Measurements from ENCODE around the gene KDM5B. TPM values are rescaled to one million over a fixed set of nuclear protein-coding genes. Genes with fewer than 3 reads are reported as not detected.

Gene KDM5B
- total RNA-seq, 4 donors from 2014 or later: 43.8 to 66.8 (median 51.9) TPM

- Histone ChIP-seq H3K27me3 (no peaks in the 10 kb centered on the region), H3K9me3 (no peaks in the 10 kb centered on the region), H3K4me3 (no peak overlapping the region), H3K36me3 (no peaks in the 10 kb centered on the region), H3K4me1 (peaks cover 0 to 6% (median 0%) of the 10 kb centered on the region in 4 donors), H3K27ac (no peak overlapping the region)
- no peak for TF ChIP-seq POLR2A (IDR thresholded peaks at IDR 0.05)
- peak in 5 of 6 experiments; percentile 6 to 47 (median 38) for TF ChIP-seq CTCF (IDR thresholded peaks at IDR 0.05)
- DNase-seq: peak; percentile 24 to 72 (median 58)
Measured at GRCh38 chr1:202692959-202693555, 115.2 kb downstream of the KDM5B start.

GRCh38 chr1:202691816-202692215, 116.4 kb downstream of the KDM5B start:
- no peak for DNase-seq
- H3K4me1 ChIP-seq: peaks cover 0 to 2% (median 0%) of the 10 kb centered on the region in 4 donors
- no peaks in the 10 kb centered on the region for H3K36me3 ChIP-seq
- no peak overlapping the region for H3K27ac ChIP-seq
- H3K9me3 ChIP-seq: no peaks in the 10 kb centered on the region
- no peak overlapping the region for H3K4me3 ChIP-seq
- TF ChIP-seq POLR2A (IDR thresholded peaks at IDR 0.05) (no peak), CTCF (IDR thresholded peaks at IDR 0.05) (no peak)
- no peaks in the 10 kb centered on the region for H3K27me3 ChIP-seq

GRCh38 chr1:202689493-202690342, 118.5 kb downstream of the KDM5B start:
- Histone ChIP-seq H3K4me3 (no peak overlapping the region), H3K9me3 (no peaks in the 10 kb centered on the region), H3K36me3 (no peaks in the 10 kb centered on the region), H3K27ac (no peak overlapping the region), H3K4me1 (no peaks in the 10 kb centered on the region), H3K27me3 (no peaks in the 10 kb centered on the region)
- TF ChIP-seq POLR2A (IDR thresholded peaks at IDR 0.05) (no peak), CTCF (IDR thresholded peaks at IDR 0.05) (no peak)
- no peak for DNase-seq

- Histone ChIP-seq H3K4me1 (no peaks in the 10 kb centered on the region), H3K4me3 (no peak overlapping the region), H3K36me3 (no peaks in the 10 kb centered on the region), H3K9me3 (no peaks in the 10 kb centered on the region), H3K27me3 (no peaks in the 10 kb centered on the region), H3K27ac (no peak overlapping the region)
- DNase-seq: no peak
- TF ChIP-seq CTCF (IDR thresholded peaks at IDR 0.05) (no peak), POLR2A (IDR thresholded peaks at IDR 0.05) (no peak)
Measured at GRCh38 chr1:202689082-202689481, 119.1 kb downstream of the KDM5B start.

GRCh38 chr1:202688401-202688800, 119.8 kb downstream of the KDM5B start:
- DNase-seq: no peak
- TF ChIP-seq POLR2A (IDR thresholded peaks at IDR 0.05): no peak
- no peak for TF ChIP-seq CTCF (IDR thresholded peaks at IDR 0.05)
- no peaks in the 10 kb centered on the region for H3K9me3 ChIP-seq
- no peaks in the 10 kb centered on the region for H3K4me1 ChIP-seq
- H3K36me3 ChIP-seq: no peaks in the 10 kb centered on the region
- H3K27me3 ChIP-seq: no peaks in the 10 kb centered on the region
- H3K27ac ChIP-seq: no peak overlapping the region
- no peak overlapping the region for H3K4me3 ChIP-seq
